GM12878 (cell line): ENCODE results near the gene RAD52. TPM values are rescaled to one million over a fixed set of nuclear protein-coding genes. Genes with fewer than 3 reads are reported as not detected.
A peak's percentile ranks its signal among the peaks of the same experiment; 100 is the strongest.

Experiments
- CREM ChIP-seq: IDR thresholded peaks from 2 replicates; pipeline ENCODE4 v1.6.1; 2014; ENCODE audit warnings: antibody characterized with exemption, low read depth
- GABPA ChIP-seq: IDR thresholded peaks from 2 replicates; pipeline ENCODE4 v1.6.1; 2014; ENCODE audit warnings: antibody characterized with exemption, low read depth, mild to moderate bottlenecking, inconsistent platforms
- GATAD2B ChIP-seq: fragments of 450-650 bp; conservative IDR thresholded peaks from 2 replicates; pipeline ENCODE4 v1.6.1; 2017; ENCODE audit warnings: low read depth, mild to moderate bottlenecking, moderate library complexity
- HDGF ChIP-seq: fragments of 450-650 bp; IDR thresholded peaks from 2 replicates; pipeline ENCODE4 v1.6.1; 2016; ENCODE audit warnings: antibody characterized with exemption
- KDM1A ChIP-seq: fragments of 200-600 bp; sonication (generic); IDR thresholded peaks from 2 replicates; pipeline ENCODE4 v1.6.1; 2016; ENCODE audit warnings: borderline replicate concordance
- MLLT1 ChIP-seq: fragments of 450-650 bp; IDR thresholded peaks from 2 replicates; pipeline ENCODE4 v1.6.1; 2016; ENCODE audit warnings: mild to moderate bottlenecking
- MTA2 ChIP-seq: fragments of 450-650 bp; IDR thresholded peaks from 2 replicates; pipeline ENCODE4 v1.6.1; 2016; ENCODE audit warnings: low read depth, mild to moderate bottlenecking, moderate library complexity
- PKNOX1 ChIP-seq: fragments of 450-650 bp; IDR thresholded peaks from 2 replicates; pipeline ENCODE4 v1.6.1; 2016; ENCODE audit warnings: mild to moderate bottlenecking
- POLR2AphosphoS2 ChIP-seq: IDR thresholded peaks from 2 replicates; pipeline ENCODE4 v1.6.1; 2011; ENCODE audit warnings: low read depth, mild to moderate bottlenecking, low read length, improper control_type of control experiment, moderate library complexity
- RB1 ChIP-seq: fragments of 450-650 bp; formaldehyde crosslinking; IDR thresholded peaks from 2 replicates; pipeline ENCODE4 v1.6.1; 2017; ENCODE audit warnings: mild to moderate bottlenecking, borderline replicate concordance
- RUNX3 ChIP-seq: IDR thresholded peaks from 2 replicates; pipeline ENCODE4 v1.6.1; 2012; ENCODE audit warnings: low read length, inconsistent platforms
- STAT1 ChIP-seq: fragments of 450-650 bp; conservative IDR thresholded peaks from 2 replicates; pipeline ENCODE4 v1.6.1; 2014; ENCODE audit warnings: antibody characterized with exemption, mild to moderate bottlenecking
- SUPT20H ChIP-seq: IDR thresholded peaks from 2 replicates; pipeline ENCODE4 v1.6.1; 2011; ENCODE audit warnings: low read depth, mild to moderate bottlenecking, low read length, moderate library complexity, borderline replicate concordance; ENCODE audit not compliant: control insufficient read depth
- TARDBP ChIP-seq: IDR thresholded peaks from 2 replicates; pipeline ENCODE4 v1.6.1; 2016; ENCODE audit warnings: borderline replicate concordance
- ZNF207 ChIP-seq: fragments of 450-650 bp; IDR thresholded peaks from 2 replicates; pipeline ENCODE4 v1.6.1; 2014; ENCODE audit warnings: antibody characterized with exemption, mild to moderate bottlenecking, borderline replicate concordance
- ZNF592 ChIP-seq: fragments of 450-650 bp; IDR thresholded peaks from 2 replicates; pipeline ENCODE4 v1.6.1; 2017; ENCODE audit warnings: mild to moderate bottlenecking, moderate library complexity
- ZNF687 ChIP-seq: fragments of 450-650 bp; IDR thresholded peaks from 2 replicates; pipeline ENCODE4 v1.6.1; 2017; ENCODE audit warnings: mild to moderate bottlenecking, moderate library complexity
- ZSCAN29 ChIP-seq: fragments of 450-650 bp; IDR thresholded peaks from 2 replicates; pipeline ENCODE4 v1.6.1; 2017; ENCODE audit warnings: mild to moderate bottlenecking, moderate library complexity
- polyA plus RNA-seq, 11 experiments: library from polyadenylated mRNA; depleted of rRNA in 4 of 11; unstranded in 6 of 11; stranded (reverse) in 5 of 11; fragments of >200 nt; fragmentation: Nextera tagmentation in 4 of 11; fragmentation: Illumina TruSeq in 1 of 11; extraction: Ambion mirVana in 4 of 11; extraction: Trizol in 1 of 11; gene quantifications; 1 replicate in 1 of 11; 2 replicates in 10 of 11; pipeline versions ENCODE4 v1.2.1 to v1.2.3, GENCODE V29; 2011 to 2016; ENCODE audit warnings: inconsistent platforms in 2 of 11, missing spikeins in 2 of 11, low read depth in 1 of 11
- total RNA-seq, 4 experiments: library from RNA; depleted of rRNA in 3 of 4; stranded (reverse); fragments of >200 nt in 3 of 4; fragmentation: Illumina TruSeq in 1 of 4; extraction: Trizol in 1 of 4; gene quantifications; 2 replicates each; pipeline versions ENCODE4 v1.2.1 to v1.2.3, GENCODE V29; 2013 to 2021

The RAD52 gene
- total and polyA plus RNA-seq, 10 of the 15 experiments (the other 5 are each of a cell fraction or from before 2014, with no cell fraction given) = 2.0 to 15.7 (median 8.9) TPM

GRCh38 chr12:990661-991349, 41.3 kb upstream of the RAD52 start, which contains the start of gene ERC1 (continued):
- TF ChIP-seq ZNF687 (0 out of 2 replicates have a peak, but pooled peaks have one; percentile 63), MLLT1 (peak; percentile 63; the same call in 1 of the 2 replicates), TARDBP (no peak), KDM1A (no peak), GABPA (no peak), GATAD2B (peak; percentile 84), PKNOX1 (0 out of 2 replicates have a peak, but pooled peaks have one; percentile 24), MTA2 (peak; percentile 27; the same call in 1 of the 2 replicates), STAT1 (0 out of 2 replicates have a peak, but pooled peaks have one; percentile 71), CREM (peak; percentile 10; the same call in 1 of the 2 replicates), RB1 (peak; percentile 19; the same call in 1 of the 2 replicates), ZNF207 (no peak), ZSCAN29 (no peak), RUNX3 (0 out of 2 replicates have a peak, but pooled peaks have one; percentile 4), POLR2AphosphoS2 (no peak), SUPT20H (no peak), ZNF592 (no peak), HDGF (peak; percentile 34; the same call in 1 of the 2 replicates)
